ENCODE results near the gene GREM1.

Gene GREM1

GRCh38 chr15:32717426-32718226 is at the start of gene GREM1:
GREM1 (plus strand) TSS chr15:32718004; CDS start chr15:32730691, 12,687 bp downstream.
- DNase-seq (ENCODE audit: low read depth): no peak

DNA sequence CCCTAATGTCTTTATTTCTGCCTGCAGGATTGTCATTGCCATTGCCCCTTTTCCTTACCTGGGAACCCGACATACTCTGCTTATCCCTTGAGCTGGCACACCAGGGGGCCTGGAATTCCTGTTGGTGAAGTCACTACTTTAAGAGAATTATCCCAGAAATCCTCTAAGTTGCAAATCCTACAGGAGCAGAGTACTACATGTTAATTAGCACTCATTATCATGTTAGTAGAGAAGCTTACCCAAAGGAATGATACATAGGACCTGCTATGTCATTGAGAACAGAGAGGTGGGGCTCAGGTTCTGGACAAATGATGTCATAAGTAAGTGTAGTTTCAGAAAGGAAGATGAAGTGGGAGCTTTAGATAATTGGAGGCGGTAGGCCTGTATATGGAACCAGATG is 48.9 kb upstream of the GREM1 start:
- no peak for DNase-seq (ENCODE audit: low read depth)

DNA sequence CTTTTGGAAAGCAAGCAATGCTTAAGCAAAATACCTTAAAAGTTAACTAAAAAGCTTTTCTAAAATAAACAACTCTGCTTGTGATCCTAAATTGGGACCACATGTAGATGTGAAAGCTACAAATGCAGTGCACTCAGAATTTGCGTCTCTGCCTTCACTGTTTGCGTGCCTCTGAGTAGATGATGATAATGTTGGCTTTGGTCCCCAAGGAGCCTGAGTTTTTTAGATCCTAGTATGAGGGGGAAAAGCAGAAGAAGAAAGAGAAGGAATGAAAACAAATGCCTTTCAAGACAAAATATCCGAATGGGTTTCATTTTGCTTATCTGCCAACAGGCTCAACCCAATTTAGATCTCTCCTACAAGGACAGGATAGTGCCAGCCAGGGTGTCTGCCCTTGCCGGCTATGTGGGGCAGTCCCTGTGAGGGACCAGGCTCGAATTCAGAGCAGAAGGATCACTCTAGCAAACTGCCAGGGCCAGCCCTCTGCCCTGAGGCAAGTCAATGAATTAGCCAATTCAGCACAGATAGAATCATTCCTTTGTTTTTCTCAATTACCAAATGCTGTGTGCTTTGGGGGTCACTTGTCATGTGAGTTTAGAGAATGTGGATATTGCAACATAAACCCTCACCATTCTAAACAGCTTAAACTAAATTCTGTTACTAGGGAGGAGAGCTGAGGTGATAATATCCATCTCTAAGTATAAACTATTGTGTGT is 47.8 kb upstream of the GREM1 start:
- DNase-seq (ENCODE audit: low read depth): no peak

DNA sequence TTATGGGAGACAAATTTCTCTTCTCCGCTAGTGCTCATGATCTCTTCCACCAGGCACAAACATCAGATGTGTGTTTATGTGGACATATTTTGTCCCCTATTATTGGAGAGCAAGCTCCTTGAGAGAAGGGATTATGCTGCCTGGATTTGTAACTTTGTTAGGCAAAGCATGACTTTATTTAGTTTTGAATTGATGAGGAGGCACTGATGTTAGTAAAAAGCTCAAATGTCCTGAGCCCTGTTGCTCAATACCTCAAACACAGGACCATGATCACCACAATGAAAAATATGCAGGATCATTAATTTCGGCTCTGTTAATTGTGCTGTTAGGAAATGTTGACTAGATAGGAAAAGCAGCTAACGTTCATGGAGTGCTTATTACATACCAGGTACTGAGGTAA is 47.2 kb upstream of the GREM1 start:
- no peak for DNase-seq (ENCODE audit: low read depth)

DNA sequence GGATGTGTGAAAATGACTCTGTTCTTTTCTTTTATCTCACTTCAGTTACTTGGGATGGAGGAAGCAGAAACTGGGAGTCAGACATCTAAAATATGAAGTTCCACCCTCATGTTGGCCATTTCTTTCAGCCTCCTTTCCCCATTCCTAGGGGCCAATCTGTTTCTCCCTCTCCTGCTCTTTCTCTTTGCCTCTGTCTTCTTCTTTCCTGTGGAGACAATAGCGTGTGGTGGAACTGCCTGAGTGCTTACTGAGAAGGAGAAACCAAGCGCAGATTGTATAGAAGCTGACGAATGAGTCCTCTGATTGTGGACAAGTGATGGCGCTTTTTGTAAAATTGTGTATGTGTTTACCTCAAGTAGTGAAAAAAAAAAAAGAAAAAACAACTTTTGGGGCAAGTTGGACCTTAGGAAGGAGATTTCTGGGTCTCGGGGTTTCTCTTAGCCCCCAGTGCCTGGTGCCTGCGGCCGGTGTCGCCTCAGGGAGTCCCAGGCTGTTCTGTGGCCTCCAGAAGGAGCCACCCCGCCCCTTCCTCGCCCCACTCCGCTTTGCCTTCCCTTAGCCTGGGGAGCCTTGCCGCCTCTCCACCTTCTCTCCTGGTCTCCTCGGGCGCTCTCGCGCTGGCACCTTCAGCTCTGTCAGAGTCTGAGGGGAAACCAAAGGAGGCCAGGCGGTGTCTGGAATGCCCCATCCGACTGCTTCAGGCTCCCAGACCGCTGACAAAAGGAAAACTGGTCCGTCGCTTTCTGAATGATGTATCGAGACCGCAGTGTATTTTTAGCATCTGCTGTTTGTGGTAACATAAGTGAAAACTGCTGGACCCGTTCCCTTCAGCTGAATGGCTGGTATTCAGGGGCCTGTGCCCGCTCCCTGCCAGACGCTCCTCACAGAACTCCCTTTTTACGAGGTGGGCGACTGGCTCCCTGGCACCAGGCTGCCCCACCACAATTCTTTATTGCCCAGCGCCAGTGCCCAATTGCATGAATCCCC is 46.2 kb upstream of the GREM1 start:
- no peak for DNase-seq (ENCODE audit: low read depth)

GRCh38 chr15:32674681-32675080 is 43.1 kb upstream of the GREM1 start:
- DNase-seq (ENCODE audit: low read depth): no peak

- DNase-seq (ENCODE audit: low read depth): no peak
These were observed 42.3 kb upstream of the GREM1 start for GRCh38 chr15:32675466-32675865.

DNA sequence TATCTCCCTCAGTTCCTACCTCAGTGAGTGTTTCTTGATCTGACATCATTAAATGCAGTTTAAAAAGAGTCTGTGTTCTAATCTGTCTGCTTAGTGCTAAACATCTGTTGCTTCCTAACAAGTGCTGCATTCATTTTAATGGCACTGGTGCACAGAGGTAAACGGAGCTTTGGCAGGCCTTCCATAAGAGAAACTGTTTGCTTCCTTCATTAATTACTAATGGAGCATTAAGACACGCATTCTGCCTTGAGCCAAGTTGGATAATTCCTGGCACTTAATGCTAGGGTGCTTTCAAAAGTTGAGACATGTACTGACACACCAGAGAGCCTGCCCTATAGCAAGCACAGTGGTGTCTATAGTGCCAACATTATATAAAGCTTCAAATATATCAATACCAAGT is 41.6 kb upstream of the GREM1 start:
- no peak for DNase-seq (ENCODE audit: low read depth)

- no peak for DNase-seq (ENCODE audit: low read depth)
These were observed 40.5 kb upstream of the GREM1 start for GRCh38 chr15:32677238-32677750.

- DNase-seq (ENCODE audit: low read depth): no peak
These were observed 38.5 kb upstream of the GREM1 start for GRCh38 chr15:32679298-32679690.

DNA sequence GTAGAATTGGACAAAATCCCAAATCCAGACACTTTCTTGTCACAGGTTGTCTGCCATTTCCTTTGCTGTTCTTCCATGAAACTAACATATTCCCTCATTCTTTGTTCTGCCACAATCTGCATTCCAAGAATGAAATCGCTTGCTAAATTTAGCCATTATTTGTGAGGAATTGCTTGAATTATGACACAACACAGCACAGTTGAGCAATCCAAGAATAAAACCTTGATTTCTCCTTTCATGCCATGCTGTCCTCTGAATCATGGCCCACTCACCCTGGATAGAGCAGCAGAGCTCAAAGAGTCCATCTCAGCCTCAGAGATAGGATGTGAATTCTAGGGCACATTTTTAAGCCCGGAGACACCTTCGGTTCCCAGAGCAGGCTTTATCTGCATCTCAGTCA is 35.2 kb upstream of the GREM1 start:
- DNase-seq (ENCODE audit: low read depth): no peak

GRCh38 chr15:32682977-32683630 is 34.7 kb upstream of the GREM1 start:
- DNase-seq (ENCODE audit: low read depth): no peak

DNA sequence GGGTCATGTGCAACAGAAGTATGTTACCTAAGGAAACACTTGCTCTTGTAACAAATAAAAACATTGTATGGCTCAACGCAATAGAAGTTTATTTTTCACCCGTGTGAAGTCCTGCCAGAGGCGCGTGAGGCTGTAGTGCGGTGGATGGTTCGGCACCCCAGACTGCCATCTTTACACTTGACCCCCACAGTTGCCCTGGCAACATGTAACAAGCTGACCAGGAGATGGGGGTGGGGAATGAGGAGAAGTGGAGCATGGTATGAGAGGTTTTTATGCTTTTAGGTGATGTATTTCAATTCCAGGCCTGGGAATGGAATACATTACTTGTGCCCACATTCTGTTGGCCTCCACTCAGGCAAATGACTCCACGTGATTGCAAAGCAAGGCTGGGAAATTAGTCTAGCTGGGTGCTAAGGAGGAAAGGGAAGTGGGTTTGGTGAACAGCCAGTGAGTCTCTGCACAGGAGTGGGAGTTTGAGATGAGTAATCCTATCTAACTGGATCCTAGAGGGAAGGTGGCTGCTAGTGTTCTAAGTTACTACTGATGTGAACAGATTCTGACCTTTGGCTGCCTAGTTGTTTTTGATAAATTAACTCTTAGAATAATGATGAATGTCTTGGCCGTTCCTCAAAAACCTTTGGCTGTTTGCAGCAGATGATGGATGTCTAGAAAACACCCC is 33.8 kb upstream of the GREM1 start:
- DNase-seq (ENCODE audit: low read depth): no peak

- DNase-seq (ENCODE audit: low read depth): no peak
These were observed 32.2 kb upstream of the GREM1 start for GRCh38 chr15:32685576-32685975.

- no peak for DNase-seq (ENCODE audit: low read depth)
These were observed 30.2 kb upstream of the GREM1 start for GRCh38 chr15:32687556-32687955.

DNA sequence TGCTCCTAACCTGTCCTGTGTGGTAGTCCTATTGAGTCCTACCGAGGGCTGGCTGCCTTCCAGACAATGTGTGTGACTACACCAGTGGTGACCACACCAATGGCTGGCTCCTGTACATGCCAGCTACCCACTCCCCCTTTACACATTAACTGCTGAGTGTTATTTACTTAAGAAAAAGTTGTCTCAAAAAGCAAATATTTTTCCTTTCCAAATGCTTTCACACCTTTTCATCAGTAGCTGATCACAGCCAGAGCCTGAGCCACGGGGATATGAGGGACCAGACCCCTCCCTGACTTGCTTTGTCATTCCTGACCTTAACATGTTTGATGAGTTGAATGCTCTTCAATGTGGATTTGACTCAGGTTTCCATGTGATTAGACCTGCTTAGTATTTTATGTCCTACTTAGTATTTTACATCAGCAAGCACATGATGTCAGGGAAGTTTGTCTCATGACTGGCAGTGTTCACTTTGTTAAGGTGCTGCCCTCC is 29.6 kb upstream of the GREM1 start:
- DNase-seq (ENCODE audit: low read depth): no peak

DNA sequence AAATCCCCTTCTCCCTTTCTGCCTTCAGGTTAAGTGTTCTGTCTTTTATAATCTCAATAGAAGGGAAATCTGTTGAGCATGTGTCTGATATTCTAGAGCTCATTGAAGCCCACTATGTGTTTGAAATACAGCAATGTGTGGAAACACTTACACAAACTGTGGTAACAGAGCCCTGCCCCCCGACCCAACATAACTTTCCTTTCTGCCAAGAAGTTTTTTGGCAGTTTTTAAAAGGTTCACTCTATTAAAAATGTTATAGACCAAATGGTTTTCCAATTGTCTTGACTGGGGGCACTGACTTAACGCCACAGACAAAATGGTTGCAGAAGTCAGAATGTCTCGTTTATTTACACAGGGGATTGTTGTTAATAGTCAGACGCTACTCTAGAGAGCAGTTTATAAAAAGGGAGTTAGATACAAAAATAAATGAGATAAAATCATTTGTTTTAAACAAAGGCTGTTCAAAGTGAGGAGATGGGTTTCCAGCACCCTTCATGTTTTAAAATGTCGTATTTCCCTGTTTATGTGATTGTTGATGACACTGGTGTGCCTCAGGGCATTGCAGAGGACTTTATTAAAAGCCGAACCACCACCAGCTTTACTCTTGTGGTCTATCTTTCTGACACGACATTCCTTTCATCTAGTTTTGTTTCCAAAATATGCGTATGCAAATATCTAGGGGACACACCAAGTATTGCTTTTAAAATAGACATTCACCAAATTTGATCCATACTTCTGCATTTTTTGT is 26.7 kb upstream of the GREM1 start:
- no peak for DNase-seq (ENCODE audit: low read depth)

- no peak for DNase-seq (ENCODE audit: low read depth)
These were observed 26.1 kb upstream of the GREM1 start for GRCh38 chr15:32691689-32692038.

GRCh38 chr15:32692286-32692685 is 25.5 kb upstream of the GREM1 start:
- DNase-seq (ENCODE audit: low read depth): no peak
